Lower lobe of right lung (tissue), 2 donors: ENCODE data around the gene KDM1A. TPM values are rescaled to one million over a fixed set of nuclear protein-coding genes. Genes with fewer than 3 reads are reported as not detected.
A peak's percentile ranks its signal among the peaks of the same experiment; 100 is the strongest.

Experiments
- ATAC-seq, 2 donors: fragments of 200-7000 bp; cut with Tn5 transposase; one replicate each; pipeline ENCODE4 v1.9.1; 2020 to 2022; ENCODE audit warnings: mild to moderate bottlenecking in 2 of 2, moderate library complexity in 2 of 2
- DNase-seq: peaks from one replicate; pipeline ENCODE4 v3.0.0-alpha.2; 2020
- H3K27ac ChIP-seq: fragments of 200-600 bp; one replicate; pipeline ENCODE4 v1.8.0; 2022
- H3K27me3 ChIP-seq: fragments of 200-600 bp; one replicate; pipeline ENCODE4 v1.8.0; 2022; ENCODE audit warnings: low read depth
- H3K36me3 ChIP-seq: fragments of 200-600 bp; one replicate; pipeline ENCODE4 v1.8.0; 2022; ENCODE audit warnings: mild to moderate bottlenecking
- H3K4me1 ChIP-seq: fragments of 200-600 bp; one replicate; pipeline ENCODE4 v1.8.0; 2022
- H3K4me3 ChIP-seq: fragments of 200-600 bp; one replicate; pipeline ENCODE4 v1.8.0; 2022; ENCODE audit warnings: mild to moderate bottlenecking
- H3K9me3 ChIP-seq: fragments of 200-600 bp; one replicate; pipeline ENCODE4 v1.8.0; 2022
- intact Hi-C: fragments of 100-400 bp; cut with DNase I; formaldehyde crosslinking; loops from one replicate; pipeline ENCODE4 v1.11.0; 2022
- total RNA-seq: library from RNA; stranded (reverse); fragmentation: NEBNext Ultra II Directional; extraction: Animal tissue kit (Norgen Biotek cat#: 25700); gene quantifications from one replicate; pipeline ENCODE4 v1.2.1, GENCODE V29; 2021
- TF ChIP-seq, protein P1 (sequence below): fragments of 200-600 bp; IDR thresholded peaks from one replicate; pipeline ENCODE4 v1.8.0; 2022; ENCODE audit warnings: antibody characterized with exemption, mild to moderate bottlenecking
- donor health status: DM: no; HTN: yes; CAD: no; lungs with severe emphysema.

KDM1A gene
- total RNA-seq, 1 donor from 2014 or later: 38.6 TPM

DNA sequence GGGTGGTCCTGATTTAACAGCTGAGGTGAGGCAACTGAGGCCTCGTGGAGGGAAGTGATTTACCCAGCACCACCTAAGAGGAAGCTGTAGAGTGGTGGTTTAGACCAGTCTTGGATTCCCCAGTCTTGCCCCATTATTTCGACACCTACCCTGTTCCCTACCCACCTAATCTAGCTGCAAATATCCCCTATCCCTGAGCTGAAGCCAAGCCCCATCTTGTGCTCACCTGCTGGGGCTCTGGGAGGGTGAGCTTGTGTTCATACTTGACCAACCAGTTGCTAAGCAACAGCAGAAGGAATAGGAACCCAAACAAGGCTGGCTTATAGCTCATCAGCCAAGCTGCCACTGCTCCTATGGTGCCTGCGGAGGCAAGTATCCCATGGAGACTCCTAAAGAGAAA is 5.6 kb upstream of the KDM1A start:
- DNase-seq (no peak), ATAC-seq (peak; percentile 42 to 51)
- intact Hi-C loops: no loop called here

DNA sequence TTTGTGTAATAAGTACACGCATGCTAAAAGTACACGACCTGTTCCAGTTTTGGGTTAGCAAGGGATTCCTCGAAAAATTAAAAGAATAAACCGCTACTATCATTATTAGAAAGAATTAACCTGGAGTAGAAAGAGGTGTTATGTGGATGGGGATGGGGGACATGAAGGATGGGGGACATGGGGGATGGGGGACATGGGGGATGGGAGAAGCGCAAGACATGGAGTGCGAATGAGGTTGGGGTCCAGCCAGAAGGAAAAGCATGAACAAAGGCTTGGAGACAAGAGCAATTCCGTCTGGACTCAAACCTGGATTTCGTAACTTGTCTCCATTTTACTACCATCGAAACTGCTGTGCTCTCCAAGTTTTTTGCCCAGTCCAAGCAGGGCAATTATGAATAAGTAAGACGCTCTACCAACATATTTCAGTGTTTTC is 591 bp upstream of the KDM1A start:
- ATAC-seq (peak; percentile 1 to 8), DNase-seq (no peak)
- Histone ChIP-seq H3K4me1 (peaks cover 23% of the 10 kb centered on the region), H3K9me3 (no peaks in the 10 kb centered on the region), H3K4me3 (peak overlapping the region; percentile 96), H3K36me3 (no peaks in the 10 kb centered on the region), H3K27me3 (no peaks in the 10 kb centered on the region), H3K27ac (peak overlapping the region; percentile 93)
- intact Hi-C loops: no loop called here
- TF ChIP-seq, protein P1, sequence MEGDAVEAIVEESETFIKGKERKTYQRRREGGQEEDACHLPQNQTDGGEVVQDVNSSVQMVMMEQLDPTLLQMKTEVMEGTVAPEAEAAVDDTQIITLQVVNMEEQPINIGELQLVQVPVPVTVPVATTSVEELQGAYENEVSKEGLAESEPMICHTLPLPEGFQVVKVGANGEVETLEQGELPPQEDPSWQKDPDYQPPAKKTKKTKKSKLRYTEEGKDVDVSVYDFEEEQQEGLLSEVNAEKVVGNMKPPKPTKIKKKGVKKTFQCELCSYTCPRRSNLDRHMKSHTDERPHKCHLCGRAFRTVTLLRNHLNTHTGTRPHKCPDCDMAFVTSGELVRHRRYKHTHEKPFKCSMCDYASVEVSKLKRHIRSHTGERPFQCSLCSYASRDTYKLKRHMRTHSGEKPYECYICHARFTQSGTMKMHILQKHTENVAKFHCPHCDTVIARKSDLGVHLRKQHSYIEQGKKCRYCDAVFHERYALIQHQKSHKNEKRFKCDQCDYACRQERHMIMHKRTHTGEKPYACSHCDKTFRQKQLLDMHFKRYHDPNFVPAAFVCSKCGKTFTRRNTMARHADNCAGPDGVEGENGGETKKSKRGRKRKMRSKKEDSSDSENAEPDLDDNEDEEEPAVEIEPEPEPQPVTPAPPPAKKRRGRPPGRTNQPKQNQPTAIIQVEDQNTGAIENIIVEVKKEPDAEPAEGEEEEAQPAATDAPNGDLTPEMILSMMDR: no peak

More for the DNA sequence above, 5.6 kb upstream of the KDM1A start:
- H3K9me3 ChIP-seq: no peaks in the 10 kb centered on the region
- TF ChIP-seq, protein P1: no peak
- H3K4me1 ChIP-seq: no peaks in the 10 kb centered on the region
- no peaks in the 10 kb centered on the region for H3K27me3 ChIP-seq
- no peak overlapping the region for H3K4me3 ChIP-seq
- H3K27ac ChIP-seq: no peak overlapping the region
- H3K36me3 ChIP-seq: no peaks in the 10 kb centered on the region

DNA sequence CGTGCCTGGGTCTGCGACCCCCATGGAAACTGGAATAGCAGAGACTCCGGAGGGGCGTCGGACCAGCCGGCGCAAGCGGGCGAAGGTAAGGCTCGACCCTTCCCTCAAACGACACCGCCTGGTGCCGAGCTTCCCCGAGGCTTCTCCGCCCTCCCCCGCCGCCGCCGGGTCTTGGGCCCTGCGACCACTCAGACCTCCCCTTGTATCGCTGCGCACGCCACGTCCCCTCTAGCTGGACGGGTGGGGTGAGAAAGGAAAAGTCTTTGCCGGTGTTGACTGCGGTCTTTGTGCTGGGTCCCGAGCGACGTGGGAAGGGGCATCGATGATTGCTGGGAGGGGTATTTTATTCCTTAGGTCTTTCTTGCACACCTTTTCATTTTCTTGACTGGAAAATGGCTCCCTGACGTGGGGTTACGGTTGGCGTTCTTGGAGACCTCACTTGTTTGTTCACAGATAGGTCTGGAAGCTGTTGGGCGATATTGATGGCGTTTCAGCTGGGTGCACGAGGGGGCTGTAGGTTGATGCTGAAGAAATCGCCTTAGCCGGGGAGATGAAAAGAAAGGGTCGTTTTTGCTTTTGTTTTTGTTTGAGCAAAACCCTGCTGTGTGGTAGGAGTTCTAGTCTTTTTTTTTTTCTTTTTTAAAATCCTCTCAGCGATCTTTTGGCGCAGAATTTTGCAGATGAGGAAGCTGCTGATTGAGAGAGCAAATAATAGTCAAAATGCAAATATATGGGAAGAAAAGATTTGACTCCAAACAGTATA is 776 bp downstream of the KDM1A start:
- peak; percentile 53 for DNase-seq
- ATAC-seq: peak; percentile 34 to 48

DNA sequence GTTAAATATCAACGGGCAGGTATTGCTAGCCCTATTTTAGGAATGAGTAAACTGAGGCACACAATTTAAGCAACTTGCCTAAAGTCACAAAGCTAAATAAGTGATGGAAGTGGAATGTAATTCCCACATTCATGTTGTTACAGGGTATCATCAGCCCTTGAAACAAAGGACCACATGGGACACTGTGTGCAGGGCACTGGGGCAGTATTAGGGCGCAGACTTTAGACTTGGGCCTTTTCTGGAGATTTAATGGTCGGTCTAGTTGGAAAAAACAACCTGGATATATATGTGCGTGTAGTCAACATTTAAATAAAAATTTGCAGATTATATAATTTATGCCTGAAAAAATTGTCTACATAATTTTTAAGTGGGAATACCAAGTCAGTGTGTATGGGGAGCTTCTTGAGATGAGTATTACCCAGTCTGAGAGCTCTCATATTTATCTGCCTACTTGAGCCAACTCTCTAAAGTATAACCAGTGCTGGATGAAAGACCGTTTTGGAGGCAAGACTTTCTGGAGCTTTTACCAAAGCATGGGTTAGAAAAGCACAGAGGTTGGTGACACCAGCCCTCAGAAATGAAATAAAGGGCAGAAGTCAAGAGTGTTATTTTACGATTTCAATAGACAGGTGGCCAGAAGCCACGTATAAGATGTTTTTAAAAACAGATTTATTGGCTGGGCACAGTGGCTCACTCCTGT is 1.6 kb downstream of the KDM1A start:
- ATAC-seq (no peak), DNase-seq (no peak)
- H3K4me1 ChIP-seq: peaks cover 23% of the 10 kb centered on the region
- TF ChIP-seq, protein P1: no peak
- no peaks in the 10 kb centered on the region for H3K27me3 ChIP-seq
- intact Hi-C loops: no loop called here
- no peaks in the 10 kb centered on the region for H3K9me3 ChIP-seq
- no peak overlapping the region for H3K27ac ChIP-seq
- no peaks in the 10 kb centered on the region for H3K36me3 ChIP-seq
- H3K4me3 ChIP-seq: peak overlapping the region; percentile 96

More for the DNA sequence above, 776 bp downstream of the KDM1A start:
- H3K27me3 ChIP-seq: no peaks in the 10 kb centered on the region
- intact Hi-C loops: no loop called here
- H3K27ac ChIP-seq: peak overlapping the region; percentile 93
- TF ChIP-seq, protein P1: no peak
- H3K9me3 ChIP-seq: no peaks in the 10 kb centered on the region
- peaks cover 23% of the 10 kb centered on the region for H3K4me1 ChIP-seq
- no peaks in the 10 kb centered on the region for H3K36me3 ChIP-seq
- H3K4me3 ChIP-seq: peak overlapping the region; percentile 96

DNA sequence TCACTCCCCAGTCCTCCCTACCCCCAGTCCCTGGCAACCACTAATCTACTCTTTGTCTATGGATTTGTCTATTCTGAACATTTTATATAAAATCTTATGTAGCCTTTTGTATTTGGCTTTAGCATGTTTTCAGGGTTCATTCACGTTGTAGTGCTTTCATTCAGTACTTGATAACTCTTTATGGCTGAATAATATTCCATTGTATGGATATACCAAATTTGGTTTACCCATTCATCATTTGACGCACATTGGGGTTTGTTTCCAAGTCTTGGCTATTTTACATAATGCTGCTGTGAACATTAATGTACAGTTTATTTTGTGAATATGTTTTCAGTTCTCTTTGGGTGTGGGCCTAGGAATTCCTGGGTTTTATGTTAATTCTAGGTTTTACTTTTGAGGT is 2.6 kb downstream of the KDM1A start:
- Histone ChIP-seq H3K27ac (no peak overlapping the region), H3K4me1 (peaks cover 23% of the 10 kb centered on the region), H3K36me3 (no peaks in the 10 kb centered on the region), H3K27me3 (no peaks in the 10 kb centered on the region), H3K4me3 (no peak overlapping the region), H3K9me3 (no peaks in the 10 kb centered on the region)
- intact Hi-C loops: no loop called here
- no peak for DNase-seq
- no peak for ATAC-seq
- TF ChIP-seq, protein P1: no peak
